Activated B cell treated with CpG ODN at 0.5 μM for 24 hours (primary cell): ENCODE results near the gene CKS2. TPM values are rescaled to one million over a fixed set of nuclear protein-coding genes. Genes with fewer than 3 reads are reported as not detected.
"Not testable (repeated sequence)": the region's sequence is repeated elsewhere in the genome, so short reads cannot be mapped to it uniquely, and the experiment has no call there.

ENCODE experiments used
- ATAC-seq: fragments of 200-7000 bp; cut with Tn5 transposase; one replicate; pipeline ENCODE4 v1.10.0; 2021; ENCODE audit warnings: low read depth, mild to moderate bottlenecking, moderate library complexity
- CTCF ChIA-PET: fragments of 350-600 bp; sonication (Branson Sonifier 250); formaldehyde crosslinking; loops from one replicate; lab custom pipeline; 2021; ENCODE audit warnings: antibody characterized with exemption; lab: Charles Lee
- POLR2A ChIA-PET: fragments of 350-600 bp; sonication (Branson Sonifier 250); formaldehyde crosslinking; loops from one replicate; lab custom pipeline; 2021; ENCODE audit warnings: antibody characterized with exemption; lab: Charles Lee
- DNase-seq: peaks from one replicate; pipeline ENCODE4 v3.0.0; 2022
- H3K27ac Mint-ChIP-seq: one replicate; pipeline ENCODE4 v1.8.0; 2020; ENCODE audit warnings: mixed read lengths
- H3K27me3 Mint-ChIP-seq: one replicate; pipeline ENCODE4 v1.8.0; 2021; ENCODE audit warnings: mixed read lengths
- H3K36me3 Mint-ChIP-seq: one replicate; pipeline ENCODE4 v1.8.0; 2021; ENCODE audit warnings: low read depth, mixed read lengths
- H3K4me1 Mint-ChIP-seq: one replicate; pipeline ENCODE4 v1.8.0; 2021; ENCODE audit warnings: mixed read lengths
- H3K4me3 Mint-ChIP-seq: one replicate; pipeline ENCODE4 v1.8.0; 2020; ENCODE audit warnings: mild to moderate bottlenecking, mixed read lengths
- H3K9me3 Mint-ChIP-seq: one replicate; pipeline ENCODE4 v1.8.0; 2020; ENCODE audit warnings: mixed read lengths
- intact Hi-C: fragments of 100-400 bp; cut with micrococcal nuclease; formaldehyde crosslinking; loops from one replicate; pipeline ENCODE4 v1.15.1; 2024
- total RNA-seq: library from RNA; stranded (reverse); gene quantifications from 2 replicates; pipeline ENCODE4 v1.2.3, GENCODE V29; 2022
- TF ChIP-seq, protein P1 (sequence below): fragments of 200-600 bp; IDR thresholded peaks from one replicate; pipeline ENCODE4 v1.8.0; 2022; ENCODE audit warnings: antibody characterized with exemption, mild to moderate bottlenecking

The CKS2 gene
- total RNA-seq, 1 donor from 2014 or later: 23.9 TPM

DNA sequence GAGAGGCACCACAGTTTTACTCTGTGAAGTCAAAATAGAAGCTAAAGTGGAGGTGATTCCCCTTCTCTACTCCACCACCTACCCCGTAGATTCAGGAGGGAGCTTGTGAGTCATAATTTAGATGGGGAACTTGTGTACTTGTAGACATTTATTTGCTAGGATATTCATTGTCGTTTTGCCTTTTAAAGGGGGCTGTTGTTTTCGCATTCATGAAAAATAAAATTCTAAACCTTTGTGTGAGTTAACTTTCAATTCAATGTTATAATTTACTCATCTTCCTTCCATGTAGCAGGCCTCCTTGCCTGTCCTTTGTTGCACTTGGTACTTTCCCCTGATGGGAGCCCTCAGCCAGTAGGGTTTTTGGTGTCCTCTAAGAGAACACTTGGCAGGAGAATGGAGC, 29.3 kb downstream of the CKS2 start:
- Mint-ChIP-seq H3K36me3 (peaks cover 94% of the 10 kb centered on the region), H3K4me1 (no peaks in the 10 kb centered on the region), H3K9me3 (no peaks in the 10 kb centered on the region), H3K27ac (no peak overlapping the region), H3K4me3 (no peak overlapping the region), H3K27me3 (no peaks in the 10 kb centered on the region)
- ChIA-PET POLR2A (no interaction called here), CTCF (no interaction called here)
- no peak for DNase-seq
- ATAC-seq: no peak
- TF ChIP-seq, protein P1, sequence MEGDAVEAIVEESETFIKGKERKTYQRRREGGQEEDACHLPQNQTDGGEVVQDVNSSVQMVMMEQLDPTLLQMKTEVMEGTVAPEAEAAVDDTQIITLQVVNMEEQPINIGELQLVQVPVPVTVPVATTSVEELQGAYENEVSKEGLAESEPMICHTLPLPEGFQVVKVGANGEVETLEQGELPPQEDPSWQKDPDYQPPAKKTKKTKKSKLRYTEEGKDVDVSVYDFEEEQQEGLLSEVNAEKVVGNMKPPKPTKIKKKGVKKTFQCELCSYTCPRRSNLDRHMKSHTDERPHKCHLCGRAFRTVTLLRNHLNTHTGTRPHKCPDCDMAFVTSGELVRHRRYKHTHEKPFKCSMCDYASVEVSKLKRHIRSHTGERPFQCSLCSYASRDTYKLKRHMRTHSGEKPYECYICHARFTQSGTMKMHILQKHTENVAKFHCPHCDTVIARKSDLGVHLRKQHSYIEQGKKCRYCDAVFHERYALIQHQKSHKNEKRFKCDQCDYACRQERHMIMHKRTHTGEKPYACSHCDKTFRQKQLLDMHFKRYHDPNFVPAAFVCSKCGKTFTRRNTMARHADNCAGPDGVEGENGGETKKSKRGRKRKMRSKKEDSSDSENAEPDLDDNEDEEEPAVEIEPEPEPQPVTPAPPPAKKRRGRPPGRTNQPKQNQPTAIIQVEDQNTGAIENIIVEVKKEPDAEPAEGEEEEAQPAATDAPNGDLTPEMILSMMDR: no peak
- intact Hi-C loops: no loop called here

DNA sequence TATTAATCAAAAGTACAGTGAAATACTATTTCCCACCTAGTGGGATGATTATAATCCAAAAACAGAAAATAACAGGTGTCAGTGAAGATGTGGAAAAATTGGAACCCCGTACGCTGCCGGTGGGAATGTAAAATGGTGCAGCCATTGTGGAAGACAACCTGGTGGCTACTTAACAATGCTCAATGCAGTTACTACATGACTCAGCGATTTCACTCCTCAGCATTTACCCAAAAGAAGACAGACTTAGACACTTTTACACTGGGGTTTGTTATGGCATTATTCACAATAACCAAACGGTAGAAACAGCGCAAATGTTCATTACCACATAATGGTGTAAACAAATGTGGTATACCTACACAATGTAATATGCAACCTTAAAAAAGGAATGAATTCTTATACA, 31.2 kb downstream of the CKS2 start:
- Mint-ChIP-seq H3K36me3 (peaks cover 98% of the 10 kb centered on the region), H3K27me3 (no peaks in the 10 kb centered on the region)
- ATAC-seq: no peak

GRCh38 chr9:89342948-89343347, 32.0 kb downstream of the CKS2 start:
- intact Hi-C loops: no loop called here
- Mint-ChIP-seq H3K36me3 (peaks cover 97% of the 10 kb centered on the region), H3K27me3 (no peaks in the 10 kb centered on the region), H3K4me1 (no peaks in the 10 kb centered on the region), H3K4me3 (no peak overlapping the region), H3K27ac (no peak overlapping the region), H3K9me3 (no peaks in the 10 kb centered on the region)
- TF ChIP-seq, protein P1: no peak
- ATAC-seq: no peak
- DNase-seq: no peak
- POLR2A ChIA-PET: no interaction called here
- CTCF ChIA-PET: no interaction called here

More for the DNA sequence above, 31.2 kb downstream of the CKS2 start:
- DNase-seq: no peak
- Mint-ChIP-seq H3K4me1 (no peaks in the 10 kb centered on the region), H3K4me3 (no peak overlapping the region), H3K27ac (no peak overlapping the region), H3K9me3 (no peaks in the 10 kb centered on the region)
- CTCF ChIA-PET: interaction anchor here (0.9 kb wide), 1 partner anchor 207 kb away, joined by 4 read pairs; no protein-coding TSS in a partner anchor
- intact Hi-C loops: no loop called here
- POLR2A ChIA-PET: no interaction called here
- TF ChIP-seq, protein P1: no peak

DNA sequence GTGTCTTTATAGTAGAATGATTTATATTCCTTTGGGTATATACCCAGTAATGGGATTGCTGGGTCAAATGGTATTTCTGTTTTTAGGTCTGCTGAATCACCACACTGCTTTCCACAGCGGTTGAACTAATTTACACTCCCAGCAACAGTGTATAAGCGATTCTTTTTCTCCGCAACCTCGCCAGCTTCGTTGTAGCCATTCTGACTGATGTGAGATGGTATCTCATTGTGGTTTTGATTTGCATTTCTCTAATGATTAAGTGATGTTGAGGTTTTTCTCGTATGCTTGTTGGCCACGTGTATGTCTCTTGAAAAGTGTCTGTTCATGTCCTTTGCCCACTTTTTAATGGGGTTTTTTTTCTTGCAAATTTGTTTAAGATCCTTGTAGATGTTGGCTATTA, 32.8 kb downstream of the CKS2 start:
- H3K27ac Mint-ChIP-seq, DNase-seq, CTCF ChIA-PET, H3K27me3 Mint-ChIP-seq, intact Hi-C loops, H3K9me3 Mint-ChIP-seq, ATAC-seq, H3K4me1 Mint-ChIP-seq, POLR2A ChIA-PET, H3K4me3 Mint-ChIP-seq: not testable (repeated sequence)
- H3K36me3 Mint-ChIP-seq: peaks cover 97% of the 10 kb centered on the region

DNA sequence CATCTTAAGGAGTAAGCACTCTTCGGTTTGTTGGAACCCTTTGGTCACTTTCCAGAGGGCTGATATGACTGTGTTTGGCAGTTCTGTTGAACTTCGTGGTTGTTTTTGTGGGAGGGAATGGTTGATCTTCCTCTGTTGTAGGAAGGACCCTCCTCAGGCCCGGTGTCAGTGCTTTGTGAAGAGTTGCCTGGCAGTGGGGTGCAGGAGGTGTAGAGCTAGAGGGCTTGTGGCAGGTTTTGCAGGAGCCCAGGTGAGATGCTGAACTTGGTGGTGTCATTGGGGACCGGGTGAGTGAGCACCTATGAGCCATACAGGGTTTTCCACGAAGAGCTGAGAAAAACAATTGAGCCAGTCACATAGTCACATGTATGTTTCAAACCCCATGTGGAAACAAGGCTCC, 34.5 kb downstream of the CKS2 start:
- H3K9me3 Mint-ChIP-seq: no peaks in the 10 kb centered on the region
- peaks cover 97% of the 10 kb centered on the region for H3K36me3 Mint-ChIP-seq
- no peak overlapping the region for H3K27ac Mint-ChIP-seq
- no peaks in the 10 kb centered on the region for H3K4me1 Mint-ChIP-seq
- H3K4me3 Mint-ChIP-seq: no peak overlapping the region
- ChIA-PET POLR2A (no interaction called here), CTCF (no interaction called here)
- ATAC-seq (no peak), DNase-seq (no peak)
- H3K27me3 Mint-ChIP-seq: no peaks in the 10 kb centered on the region
- TF ChIP-seq, protein P1: no peak
- intact Hi-C loops: no loop called here

- TF ChIP-seq, protein P1: no peak
- Mint-ChIP-seq H3K9me3 (no peaks in the 10 kb centered on the region), H3K36me3 (peaks cover 97% of the 10 kb centered on the region), H3K4me1 (no peaks in the 10 kb centered on the region), H3K27ac (no peak overlapping the region), H3K27me3 (no peaks in the 10 kb centered on the region), H3K4me3 (no peak overlapping the region)
- intact Hi-C loops: no loop called here
- ChIA-PET POLR2A (no interaction called here), CTCF (interaction anchor here (1.8 to 2.1 kb wide), 2 partner anchors 22 to 202 kb away, joined by 4 to 7 read pairs; no protein-coding TSS in a partner anchor)
- ATAC-seq (no peak), DNase-seq (no peak)
Observed at GRCh38 chr9:89346696-89347095, 35.7 kb downstream of the CKS2 start.
